ENCODE data around the gene UPK1A.

DNA sequence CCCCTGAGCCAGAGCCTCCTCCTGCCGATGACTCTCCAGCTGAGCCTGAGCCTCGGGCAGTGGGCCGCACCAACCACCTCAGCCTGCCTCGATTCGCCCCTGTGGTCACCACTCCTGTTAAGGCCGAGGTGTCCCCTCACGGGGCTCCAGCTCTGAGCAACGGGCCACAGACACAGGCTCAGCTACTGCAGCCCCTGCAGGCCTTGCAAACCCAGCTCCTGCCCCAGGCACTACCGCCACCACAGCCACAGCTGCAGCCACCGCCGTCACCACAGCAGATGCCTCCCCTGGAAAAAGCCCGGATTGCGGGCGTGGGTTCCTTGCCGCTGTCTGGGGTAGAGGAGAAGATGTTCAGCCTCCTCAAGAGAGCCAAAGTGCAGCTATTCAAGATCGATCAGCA lies 55.1 kb downstream of the UPK1A start:
- TF ChIP-seq GATA2 (IDR thresholded peaks at IDR 0.05; ENCODE audit: low read depth, low read length) (no peak), GATA3 (IDR thresholded peaks at IDR 0.05; ENCODE audit: low read depth, low read length) (no peak)

All from SH-SY5Y (cell line).